HEK293 (cell line): Measurements from ENCODE around the gene QPCT.
A peak's percentile ranks its signal among the peaks of the same experiment; 100 is the strongest.

Source experiments
- CTCF ChIA-PET: fragments of 350-600 bp; formaldehyde crosslinking; extraction: SDS; loops from one replicate; lab custom pipeline; 2021; ENCODE audit warnings: antibody characterized with exemption; lab: Yijun Ruan, JAX
- POLR2A ChIA-PET: fragments of 300-600 bp; formaldehyde crosslinking; extraction: SDS; loops from one replicate; lab custom pipeline; 2020; ENCODE audit warnings: antibody characterized with exemption, inconsistent platforms; lab: Yijun Ruan, JAX
- H3K27ac ChIP-seq: fragments of 200-500 bp; sonication (Bioruptor generic); 2 replicates; pipeline ENCODE4 v1.5.1; 2014; ENCODE audit warnings: low read depth, low read length, control low read depth, inconsistent platforms; ENCODE audit errors: extremely low read depth
- H3K36me3 ChIP-seq, 2 experiments: fragments of 200-500 bp in 1 of 2; sonication (Bioruptor generic) in 1 of 2; 1 replicate in 1 of 2; 2 replicates in 1 of 2; pipeline ENCODE4 v1.5.1; 2014 to 2017; ENCODE audit warnings: inconsistent platforms in 2 of 2, low read length in 2 of 2; ENCODE audit not compliant: control insufficient read depth in 2 of 2, insufficient read depth in 1 of 2
- H3K4me1 ChIP-seq: fragments of 200-500 bp; sonication (Bioruptor generic); 2 replicates; pipeline ENCODE4 v1.5.1; 2014; ENCODE audit warnings: mild to moderate bottlenecking, low read length, inconsistent platforms; ENCODE audit not compliant: control insufficient read depth, insufficient read depth
- H3K4me3 ChIP-seq: 2 replicates; pipeline ENCODE4 v1.5.1; 2011; ENCODE audit warnings: low read depth, mild to moderate bottlenecking, control low read depth, low read length, moderate library complexity
- H3K9me3 ChIP-seq: fragments of 200-500 bp; sonication (Bioruptor generic); 2 replicates; pipeline ENCODE4 v1.5.1; 2014; ENCODE audit warnings: low read depth, low read length, inconsistent platforms; ENCODE audit not compliant: control insufficient read depth, insufficient read depth
- MYNN ChIP-seq: fragments of 450-650 bp; formaldehyde crosslinking; IDR thresholded peaks from 2 replicates; pipeline ENCODE4 v1.5.1; 2016; ENCODE audit warnings: missing biosample characterization, missing genetic modification characterization, borderline replicate concordance
- OVOL3 ChIP-seq: fragments of 450-650 bp; formaldehyde crosslinking; IDR thresholded peaks from 2 replicates; pipeline ENCODE4 v1.5.1; 2016; ENCODE audit warnings: missing biosample characterization, missing genetic modification characterization
- SCRT2 ChIP-seq: fragments of 450-650 bp; formaldehyde crosslinking; IDR thresholded peaks from 2 replicates; pipeline ENCODE4 v1.5.1; 2016; ENCODE audit warnings: missing biosample characterization, missing genetic modification characterization
- ZBTB1 ChIP-seq: fragments of 450-650 bp; formaldehyde crosslinking; IDR thresholded peaks from 2 replicates; pipeline ENCODE4 v1.5.1; 2016; ENCODE audit warnings: missing biosample characterization, missing genetic modification characterization
- ZNF138 ChIP-seq: fragments of 450-650 bp; formaldehyde crosslinking; IDR thresholded peaks from 2 replicates; pipeline ENCODE4 v1.5.1; 2016; ENCODE audit warnings: missing biosample characterization, missing genetic modification characterization, borderline replicate concordance
- ZNF335 ChIP-seq: fragments of 450-650 bp; formaldehyde crosslinking; conservative IDR thresholded peaks from 2 replicates; pipeline ENCODE4 v1.5.1; 2016; ENCODE audit warnings: missing biosample characterization, missing genetic modification characterization
- ZNF37A ChIP-seq: fragments of 450-650 bp; IDR thresholded peaks from 2 replicates; pipeline ENCODE4 v1.5.1; 2018; ENCODE audit warnings: missing biosample characterization, missing genetic modification characterization
- ZNF48 ChIP-seq: fragments of 450-650 bp; formaldehyde crosslinking; IDR thresholded peaks from 2 replicates; pipeline ENCODE4 v1.5.1; 2016; ENCODE audit warnings: missing biosample characterization, missing genetic modification characterization
- ZNF585B ChIP-seq: fragments of 450-650 bp; formaldehyde crosslinking; IDR thresholded peaks from 2 replicates; pipeline ENCODE4 v1.5.1; 2016; ENCODE audit warnings: missing biosample characterization, missing genetic modification characterization
- ZNF677 ChIP-seq: fragments of 450-650 bp; IDR thresholded peaks from 2 replicates; pipeline ENCODE4 v1.5.0; 2018; ENCODE audit warnings: missing biosample characterization, mild to moderate bottlenecking, missing genetic modification characterization, moderate library complexity
- ZNF701 ChIP-seq: fragments of 450-650 bp; formaldehyde crosslinking; IDR thresholded peaks from 2 replicates; pipeline ENCODE4 v1.5.1; 2016; ENCODE audit warnings: missing biosample characterization, missing genetic modification characterization
- ZNF707 ChIP-seq: fragments of 450-650 bp; formaldehyde crosslinking; IDR thresholded peaks from 2 replicates; pipeline ENCODE4 v1.5.1; 2016; ENCODE audit warnings: missing biosample characterization, missing genetic modification characterization
- TF ChIP-seq, protein P1 (sequence below): fragments of 450-650 bp; formaldehyde crosslinking; IDR thresholded peaks from 2 replicates; pipeline ENCODE4 v1.5.1; 2017; ENCODE audit warnings: missing biosample characterization, missing genetic modification characterization
- TF ChIP-seq, protein P2 (sequence below): fragments of 450-650 bp; formaldehyde crosslinking; IDR thresholded peaks from 2 replicates; pipeline ENCODE4 v1.5.1; 2016; ENCODE audit warnings: missing biosample characterization, missing genetic modification characterization
- TF ChIP-seq, protein P3 (sequence below): fragments of 450-650 bp; formaldehyde crosslinking; IDR thresholded peaks from 2 replicates; pipeline ENCODE4 v1.5.1; 2016; ENCODE audit warnings: missing biosample characterization, missing genetic modification characterization, borderline replicate concordance
- TF ChIP-seq, protein P4 (sequence below): fragments of 450-650 bp; formaldehyde crosslinking; IDR thresholded peaks from 2 replicates; pipeline ENCODE4 v1.5.1; 2016; ENCODE audit warnings: missing biosample characterization, missing genetic modification characterization, borderline replicate concordance
- TF ChIP-seq, protein P5 (sequence below): fragments of 450-650 bp; formaldehyde crosslinking; IDR thresholded peaks from 2 replicates; pipeline ENCODE4 v1.5.1; 2016; ENCODE audit warnings: missing biosample characterization, missing genetic modification characterization

QPCT gene

DNA sequence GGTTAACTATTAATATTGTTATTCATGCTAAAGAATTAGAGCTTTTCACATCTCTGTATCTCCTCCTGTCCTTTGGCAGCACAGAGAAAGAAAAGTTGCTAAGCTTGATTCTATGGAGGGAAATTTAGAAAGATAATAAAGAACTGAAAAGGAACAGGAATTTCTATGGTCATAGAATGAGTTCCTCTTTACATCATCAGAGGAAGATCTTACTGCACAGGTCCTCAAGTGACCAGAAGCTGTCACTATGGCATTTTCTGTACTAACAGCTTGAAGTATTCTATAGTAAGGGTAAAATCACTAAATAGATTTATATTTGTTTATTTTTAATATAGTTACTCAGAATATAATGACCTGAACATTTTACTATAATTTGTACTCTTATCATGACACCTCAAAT is 13.7 kb upstream of the QPCT start:
- Histone ChIP-seq H3K4me1 (no peaks in the 10 kb centered on the region), H3K27ac (no peak overlapping the region), H3K36me3 (no peaks in the 10 kb centered on the region), H3K9me3 (no peaks in the 10 kb centered on the region), H3K4me3 (no peak overlapping the region)
- ChIA-PET CTCF (interaction anchor here (0.6 to 1.6 kb wide), 2 partner anchors 12 to 935 kb away, joined by 3 to 4 read pairs; no protein-coding TSS in a partner anchor), POLR2A (no interaction called here)
- no peak for TF ChIP-seq OVOL3 (tag by site-specific recombination)
- TF ChIP-seq ZBTB1 (tag by site-specific recombination) = no peak
- TF ChIP-seq, protein P1, sequence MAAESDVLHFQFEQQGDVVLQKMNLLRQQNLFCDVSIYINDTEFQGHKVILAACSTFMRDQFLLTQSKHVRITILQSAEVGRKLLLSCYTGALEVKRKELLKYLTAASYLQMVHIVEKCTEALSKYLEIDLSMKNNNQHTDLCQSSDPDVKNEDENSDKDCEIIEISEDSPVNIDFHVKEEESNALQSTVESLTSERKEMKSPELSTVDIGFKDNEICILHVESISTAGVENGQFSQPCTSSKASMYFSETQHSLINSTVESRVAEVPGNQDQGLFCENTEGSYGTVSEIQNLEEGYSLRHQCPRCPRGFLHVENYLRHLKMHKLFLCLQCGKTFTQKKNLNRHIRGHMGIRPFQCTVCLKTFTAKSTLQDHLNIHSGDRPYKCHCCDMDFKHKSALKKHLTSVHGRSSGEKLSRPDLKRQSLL (tag by site-specific recombination) = no peak
- TF ChIP-seq, protein P2, sequence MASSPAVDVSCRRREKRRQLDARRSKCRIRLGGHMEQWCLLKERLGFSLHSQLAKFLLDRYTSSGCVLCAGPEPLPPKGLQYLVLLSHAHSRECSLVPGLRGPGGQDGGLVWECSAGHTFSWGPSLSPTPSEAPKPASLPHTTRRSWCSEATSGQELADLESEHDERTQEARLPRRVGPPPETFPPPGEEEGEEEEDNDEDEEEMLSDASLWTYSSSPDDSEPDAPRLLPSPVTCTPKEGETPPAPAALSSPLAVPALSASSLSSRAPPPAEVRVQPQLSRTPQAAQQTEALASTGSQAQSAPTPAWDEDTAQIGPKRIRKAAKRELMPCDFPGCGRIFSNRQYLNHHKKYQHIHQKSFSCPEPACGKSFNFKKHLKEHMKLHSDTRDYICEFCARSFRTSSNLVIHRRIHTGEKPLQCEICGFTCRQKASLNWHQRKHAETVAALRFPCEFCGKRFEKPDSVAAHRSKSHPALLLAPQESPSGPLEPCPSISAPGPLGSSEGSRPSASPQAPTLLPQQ = no peak
- TF ChIP-seq ZNF48 = no peak
- no peak for TF ChIP-seq ZNF37A (tag by site-specific recombination)
- TF ChIP-seq ZNF138 = no peak
- TF ChIP-seq, protein P3, sequence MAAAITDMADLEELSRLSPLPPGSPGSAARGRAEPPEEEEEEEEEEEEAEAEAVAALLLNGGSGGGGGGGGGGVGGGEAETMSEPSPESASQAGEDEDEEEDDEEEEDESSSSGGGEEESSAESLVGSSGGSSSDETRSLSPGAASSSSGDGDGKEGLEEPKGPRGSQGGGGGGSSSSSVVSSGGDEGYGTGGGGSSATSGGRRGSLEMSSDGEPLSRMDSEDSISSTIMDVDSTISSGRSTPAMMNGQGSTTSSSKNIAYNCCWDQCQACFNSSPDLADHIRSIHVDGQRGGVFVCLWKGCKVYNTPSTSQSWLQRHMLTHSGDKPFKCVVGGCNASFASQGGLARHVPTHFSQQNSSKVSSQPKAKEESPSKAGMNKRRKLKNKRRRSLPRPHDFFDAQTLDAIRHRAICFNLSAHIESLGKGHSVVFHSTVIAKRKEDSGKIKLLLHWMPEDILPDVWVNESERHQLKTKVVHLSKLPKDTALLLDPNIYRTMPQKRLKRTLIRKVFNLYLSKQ (tag by site-specific recombination) = no peak
- TF ChIP-seq MYNN (tag by site-specific recombination) = no peak
- TF ChIP-seq ZNF701 = no peak
- TF ChIP-seq, protein P4, sequence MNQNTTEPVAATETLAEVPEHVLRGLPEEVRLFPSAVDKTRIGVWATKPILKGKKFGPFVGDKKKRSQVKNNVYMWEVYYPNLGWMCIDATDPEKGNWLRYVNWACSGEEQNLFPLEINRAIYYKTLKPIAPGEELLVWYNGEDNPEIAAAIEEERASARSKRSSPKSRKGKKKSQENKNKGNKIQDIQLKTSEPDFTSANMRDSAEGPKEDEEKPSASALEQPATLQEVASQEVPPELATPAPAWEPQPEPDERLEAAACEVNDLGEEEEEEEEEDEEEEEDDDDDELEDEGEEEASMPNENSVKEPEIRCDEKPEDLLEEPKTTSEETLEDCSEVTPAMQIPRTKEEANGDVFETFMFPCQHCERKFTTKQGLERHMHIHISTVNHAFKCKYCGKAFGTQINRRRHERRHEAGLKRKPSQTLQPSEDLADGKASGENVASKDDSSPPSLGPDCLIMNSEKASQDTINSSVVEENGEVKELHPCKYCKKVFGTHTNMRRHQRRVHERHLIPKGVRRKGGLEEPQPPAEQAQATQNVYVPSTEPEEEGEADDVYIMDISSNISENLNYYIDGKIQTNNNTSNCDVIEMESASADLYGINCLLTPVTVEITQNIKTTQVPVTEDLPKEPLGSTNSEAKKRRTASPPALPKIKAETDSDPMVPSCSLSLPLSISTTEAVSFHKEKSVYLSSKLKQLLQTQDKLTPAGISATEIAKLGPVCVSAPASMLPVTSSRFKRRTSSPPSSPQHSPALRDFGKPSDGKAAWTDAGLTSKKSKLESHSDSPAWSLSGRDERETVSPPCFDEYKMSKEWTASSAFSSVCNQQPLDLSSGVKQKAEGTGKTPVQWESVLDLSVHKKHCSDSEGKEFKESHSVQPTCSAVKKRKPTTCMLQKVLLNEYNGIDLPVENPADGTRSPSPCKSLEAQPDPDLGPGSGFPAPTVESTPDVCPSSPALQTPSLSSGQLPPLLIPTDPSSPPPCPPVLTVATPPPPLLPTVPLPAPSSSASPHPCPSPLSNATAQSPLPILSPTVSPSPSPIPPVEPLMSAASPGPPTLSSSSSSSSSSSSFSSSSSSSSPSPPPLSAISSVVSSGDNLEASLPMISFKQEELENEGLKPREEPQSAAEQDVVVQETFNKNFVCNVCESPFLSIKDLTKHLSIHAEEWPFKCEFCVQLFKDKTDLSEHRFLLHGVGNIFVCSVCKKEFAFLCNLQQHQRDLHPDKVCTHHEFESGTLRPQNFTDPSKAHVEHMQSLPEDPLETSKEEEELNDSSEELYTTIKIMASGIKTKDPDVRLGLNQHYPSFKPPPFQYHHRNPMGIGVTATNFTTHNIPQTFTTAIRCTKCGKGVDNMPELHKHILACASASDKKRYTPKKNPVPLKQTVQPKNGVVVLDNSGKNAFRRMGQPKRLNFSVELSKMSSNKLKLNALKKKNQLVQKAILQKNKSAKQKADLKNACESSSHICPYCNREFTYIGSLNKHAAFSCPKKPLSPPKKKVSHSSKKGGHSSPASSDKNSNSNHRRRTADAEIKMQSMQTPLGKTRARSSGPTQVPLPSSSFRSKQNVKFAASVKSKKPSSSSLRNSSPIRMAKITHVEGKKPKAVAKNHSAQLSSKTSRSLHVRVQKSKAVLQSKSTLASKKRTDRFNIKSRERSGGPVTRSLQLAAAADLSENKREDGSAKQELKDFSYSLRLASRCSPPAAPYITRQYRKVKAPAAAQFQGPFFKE (tag by site-specific recombination) = no peak
- TF ChIP-seq ZNF585B (tag by site-specific recombination) = no peak
- no peak for TF ChIP-seq ZNF335 (tag by site-specific recombination)
- no peak for TF ChIP-seq ZNF707 (tag by site-specific recombination)
- no peak for TF ChIP-seq ZNF677 (tag by site-specific recombination)

DNA sequence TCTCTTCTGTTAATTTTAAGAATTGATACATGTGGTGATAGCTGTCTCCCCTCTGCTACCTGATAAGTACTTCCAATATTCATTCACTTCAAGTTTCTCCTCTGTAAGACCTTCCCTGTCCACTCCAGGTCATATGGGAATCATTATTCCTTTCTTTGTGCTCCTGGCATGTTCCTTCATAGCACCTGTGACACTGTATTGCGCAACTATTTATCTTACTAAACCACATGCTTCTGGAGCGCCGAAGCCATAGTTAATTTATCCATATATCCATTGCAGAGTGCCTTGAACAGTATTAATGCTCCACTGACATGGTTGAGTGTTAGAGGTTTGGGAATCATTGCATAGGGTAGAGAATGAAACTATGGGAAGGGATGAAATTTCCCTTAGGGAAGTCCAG is 11.9 kb upstream of the QPCT start:
- H3K27ac ChIP-seq = no peak overlapping the region
- H3K4me3 ChIP-seq = no peak overlapping the region
- POLR2A ChIA-PET = no interaction called here
- 0 out of 2 replicates have a peak, but pooled peaks have one; percentile 20 for TF ChIP-seq SCRT2 (tag by site-specific recombination)
- TF ChIP-seq, protein P5, sequence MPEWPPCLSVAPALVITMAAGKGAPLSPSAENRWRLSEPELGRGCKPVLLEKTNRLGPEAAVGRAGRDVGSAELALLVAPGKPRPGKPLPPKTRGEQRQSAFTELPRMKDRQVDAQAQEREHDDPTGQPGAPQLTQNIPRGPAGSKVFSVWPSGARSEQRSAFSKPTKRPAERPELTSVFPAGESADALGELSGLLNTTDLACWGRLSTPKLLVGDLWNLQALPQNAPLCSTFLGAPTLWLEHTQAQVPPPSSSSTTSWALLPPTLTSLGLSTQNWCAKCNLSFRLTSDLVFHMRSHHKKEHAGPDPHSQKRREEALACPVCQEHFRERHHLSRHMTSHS = no peak
- H3K4me1 ChIP-seq = peaks cover 1% of the 10 kb centered on the region
- CTCF ChIA-PET = no interaction called here
- H3K9me3 ChIP-seq = no peaks in the 10 kb centered on the region
- H3K36me3 ChIP-seq = no peaks in the 10 kb centered on the region
